ENCODE results near the gene PCDHB16. TPM values are rescaled to one million over a fixed set of nuclear protein-coding genes. Genes with fewer than 3 reads are reported as not detected.
"Not testable (repeated sequence)": the region's sequence is repeated elsewhere in the genome, so short reads cannot be mapped to it uniquely, and the experiment has no call there.

The PCDHB16 gene
- total RNA-seq, 3 donors from 2014 or later, result 0.49 to 3.4 (median 0.89) TPM

GRCh38 chr5:141172381-141173204, 9.6 kb upstream of the PCDHB16 start, which contains the start of gene PCDHB7:
TSS of gene PCDHB7 (plus strand) at chr5:141172644. CDS start at chr5:141172836, 192 bp downstream.
- no peak within 1 kb of the TSS for H3K4me3 ChIP-seq
- intact Hi-C loops (cut with DNase I, micrococcal nuclease), result no loop called here
- no peaks in the 10 kb centered on the region for H3K4me1 ChIP-seq (ENCODE audit: low read depth)
- H3K36me3 ChIP-seq (ENCODE audit: low read depth), result no peaks in the 10 kb centered on the region
- DNase-seq (no peak), ATAC-seq (no peak)
- H3K9me3 ChIP-seq, result peaks cover 51% of the 10 kb centered on the region
- TF ChIP-seq CTCF (IDR thresholded peaks at IDR 0.05), result no peak

GRCh38 chr5:141174291-141175104, 7.7 kb upstream of the PCDHB16 start:
- ATAC-seq; H3K4me3 ChIP-seq; H3K36me3 ChIP-seq (ENCODE audit: low read depth); DNase-seq; H3K4me1 ChIP-seq (ENCODE audit: low read depth); intact Hi-C loops (cut with DNase I, micrococcal nuclease): not testable (repeated sequence)
- peaks cover 59% of the 10 kb centered on the region for H3K9me3 ChIP-seq

GRCh38 chr5:141175933-141176332, 6.3 kb upstream of the PCDHB16 start:
- intact Hi-C loops (cut with DNase I, micrococcal nuclease), result no loop called here
- no peak for DNase-seq
- H3K4me3 ChIP-seq, result no peak overlapping the region
- no peak for TF ChIP-seq CTCF (IDR thresholded peaks at IDR 0.05)
- no peaks in the 10 kb centered on the region for H3K4me1 ChIP-seq (ENCODE audit: low read depth)
- no peak for ATAC-seq
- no peaks in the 10 kb centered on the region for H3K36me3 ChIP-seq (ENCODE audit: low read depth)
- peaks cover 62% of the 10 kb centered on the region for H3K9me3 ChIP-seq

- intact Hi-C loops (cut with DNase I, micrococcal nuclease); H3K4me1 ChIP-seq (ENCODE audit: low read depth); H3K36me3 ChIP-seq (ENCODE audit: low read depth); DNase-seq; ATAC-seq; H3K4me3 ChIP-seq: not testable (repeated sequence)
- peaks cover 69% of the 10 kb centered on the region for H3K9me3 ChIP-seq
Observed at GRCh38 chr5:141177577-141178191, 4.5 kb upstream of the PCDHB16 start, which contains the start of gene PCDHB8. TSS of gene PCDHB8 (plus strand) at chr5:141177790. CDS start at chr5:141178035, 245 bp downstream.

GRCh38 chr5:141179371-141179770, 2.8 kb upstream of the PCDHB16 start:
- peaks cover 61% of the 10 kb centered on the region for H3K9me3 ChIP-seq
- H3K4me3 ChIP-seq; ATAC-seq; H3K4me1 ChIP-seq (ENCODE audit: low read depth); DNase-seq; intact Hi-C loops (cut with DNase I, micrococcal nuclease); H3K36me3 ChIP-seq (ENCODE audit: low read depth): not testable (repeated sequence)

- H3K4me3 ChIP-seq; DNase-seq; H3K4me1 ChIP-seq (ENCODE audit: low read depth); intact Hi-C loops (cut with DNase I, micrococcal nuclease); H3K36me3 ChIP-seq (ENCODE audit: low read depth); ATAC-seq: not testable (repeated sequence)
- H3K9me3 ChIP-seq, result peaks cover 61% of the 10 kb centered on the region
Observed at GRCh38 chr5:141179876-141180275, 2.3 kb upstream of the PCDHB16 start.

- no peaks in the 10 kb centered on the region for H3K4me1 ChIP-seq (ENCODE audit: low read depth)
- intact Hi-C loops (cut with DNase I, micrococcal nuclease), result no loop called here
- H3K4me3 ChIP-seq, result no peak overlapping the region
- ATAC-seq (no peak), DNase-seq (no peak)
- peaks cover 57% of the 10 kb centered on the region for H3K9me3 ChIP-seq
- no peak for TF ChIP-seq CTCF (IDR thresholded peaks at IDR 0.05)
- H3K36me3 ChIP-seq (ENCODE audit: low read depth), result no peaks in the 10 kb centered on the region
Observed at GRCh38 chr5:141180313-141180712, 1.9 kb upstream of the PCDHB16 start.

- DNase-seq; intact Hi-C loops (cut with DNase I, micrococcal nuclease); H3K36me3 ChIP-seq (ENCODE audit: low read depth); H3K4me3 ChIP-seq; H3K4me1 ChIP-seq (ENCODE audit: low read depth); ATAC-seq: not testable (repeated sequence)
- peaks cover 38% of the 10 kb centered on the region for H3K9me3 ChIP-seq
Observed at GRCh38 chr5:141184117-141184855, 2.1 kb downstream of the PCDHB16 start.

Data from mucosa of descending colon (tissue), 3 donors.